Measurements from ENCODE around the gene ZMIZ1.
"Not testable (repeated sequence)": the region's sequence is repeated elsewhere in the genome, so short reads cannot be mapped to it uniquely, and the experiment has no call there.

ZMIZ1 gene

GRCh38 chr10:79027147-79028055 is 41.4 kb upstream of the ZMIZ1 start:
- H3K36me3 Mint-ChIP-seq (ENCODE audit: low read depth): no peaks in the 10 kb centered on the region
- DNase-seq: peak; percentile 55
- peaks cover 40% of the 10 kb centered on the region for H3K4me1 Mint-ChIP-seq (ENCODE audit: low read depth)
- H3K27me3 Mint-ChIP-seq: no peaks in the 10 kb centered on the region
- H3K4me3 Mint-ChIP-seq: no peak overlapping the region
- H3K9me3 Mint-ChIP-seq: no peaks in the 10 kb centered on the region
- H3K27ac Mint-ChIP-seq: peak overlapping the region; percentile 46

GRCh38 chr10:79028056-79028430 is 40.7 kb upstream of the ZMIZ1 start:
- Mint-ChIP-seq H3K4me1 (ENCODE audit: low read depth) (peaks cover 37% of the 10 kb centered on the region), H3K27ac (no peak overlapping the region), H3K27me3 (no peaks in the 10 kb centered on the region), H3K36me3 (ENCODE audit: low read depth) (no peaks in the 10 kb centered on the region), H3K9me3 (no peaks in the 10 kb centered on the region), H3K4me3 (no peak overlapping the region)
- DNase-seq: no peak

GRCh38 chr10:79028451-79029010 is 40.2 kb upstream of the ZMIZ1 start:
- no peak overlapping the region for H3K27ac Mint-ChIP-seq
- no peak overlapping the region for H3K4me3 Mint-ChIP-seq

GRCh38 chr10:79029478-79030390 is 39.0 kb upstream of the ZMIZ1 start:
- Mint-ChIP-seq H3K27ac (no peak overlapping the region), H3K27me3 (no peaks in the 10 kb centered on the region), H3K36me3 (ENCODE audit: low read depth) (no peaks in the 10 kb centered on the region), H3K9me3 (no peaks in the 10 kb centered on the region), H3K4me1 (ENCODE audit: low read depth) (peaks cover 34% of the 10 kb centered on the region), H3K4me3 (no peak overlapping the region)
- no peak for DNase-seq

More at GRCh38 chr10:79028451-79029010, 40.2 kb upstream of the ZMIZ1 start:
- Mint-ChIP-seq H3K27me3 (no peaks in the 10 kb centered on the region), H3K9me3 (no peaks in the 10 kb centered on the region), H3K36me3 (ENCODE audit: low read depth) (no peaks in the 10 kb centered on the region), H3K4me1 (ENCODE audit: low read depth) (peaks cover 37% of the 10 kb centered on the region)
- DNase-seq: no peak

- H3K4me1 Mint-ChIP-seq (ENCODE audit: low read depth): peaks cover 25% of the 10 kb centered on the region
Measured at GRCh38 chr10:79030705-79031104, 38.1 kb upstream of the ZMIZ1 start.

GRCh38 chr10:79031723-79032122 is 37.0 kb upstream of the ZMIZ1 start:
- Mint-ChIP-seq H3K36me3 (ENCODE audit: low read depth) (no peaks in the 10 kb centered on the region), H3K27me3 (no peaks in the 10 kb centered on the region), H3K4me1 (ENCODE audit: low read depth) (peaks cover 17% of the 10 kb centered on the region), H3K27ac (no peak overlapping the region), H3K9me3 (no peaks in the 10 kb centered on the region), H3K4me3 (no peak overlapping the region)
- no peak for DNase-seq

More at GRCh38 chr10:79030705-79031104, 38.1 kb upstream of the ZMIZ1 start:
- Mint-ChIP-seq H3K27me3 (no peaks in the 10 kb centered on the region), H3K27ac (no peak overlapping the region), H3K9me3 (no peaks in the 10 kb centered on the region), H3K4me3 (no peak overlapping the region), H3K36me3 (ENCODE audit: low read depth) (no peaks in the 10 kb centered on the region)
- DNase-seq: no peak

- no peak overlapping the region for H3K27ac Mint-ChIP-seq
- H3K4me3 Mint-ChIP-seq: no peak overlapping the region
- no peak for DNase-seq
- H3K9me3 Mint-ChIP-seq: no peaks in the 10 kb centered on the region
- H3K27me3 Mint-ChIP-seq: no peaks in the 10 kb centered on the region
- no peaks in the 10 kb centered on the region for H3K36me3 Mint-ChIP-seq (ENCODE audit: low read depth)
- H3K4me1 Mint-ChIP-seq (ENCODE audit: low read depth): no peaks in the 10 kb centered on the region
Measured at GRCh38 chr10:79034271-79034876, 34.4 kb upstream of the ZMIZ1 start.

- H3K36me3 Mint-ChIP-seq (ENCODE audit: low read depth); H3K27ac Mint-ChIP-seq; H3K27me3 Mint-ChIP-seq; H3K9me3 Mint-ChIP-seq; H3K4me1 Mint-ChIP-seq (ENCODE audit: low read depth); DNase-seq; H3K4me3 Mint-ChIP-seq: not testable (repeated sequence)
Measured at GRCh38 chr10:79036416-79036815, 32.4 kb upstream of the ZMIZ1 start.

GRCh38 chr10:79038104-79038840 is 30.5 kb upstream of the ZMIZ1 start:
- H3K27me3 Mint-ChIP-seq: no peaks in the 10 kb centered on the region
- no peaks in the 10 kb centered on the region for H3K9me3 Mint-ChIP-seq
- no peak overlapping the region for H3K4me3 Mint-ChIP-seq
- no peaks in the 10 kb centered on the region for H3K36me3 Mint-ChIP-seq (ENCODE audit: low read depth)
- H3K4me1 Mint-ChIP-seq (ENCODE audit: low read depth): peaks cover 10% of the 10 kb centered on the region
- no peak for DNase-seq
- no peak overlapping the region for H3K27ac Mint-ChIP-seq

GRCh38 chr10:79038841-79039201 is 29.9 kb upstream of the ZMIZ1 start:
- Mint-ChIP-seq H3K36me3 (ENCODE audit: low read depth) (no peaks in the 10 kb centered on the region), H3K27ac (no peak overlapping the region), H3K27me3 (no peaks in the 10 kb centered on the region), H3K4me3 (no peak overlapping the region), H3K4me1 (ENCODE audit: low read depth) (peaks cover 13% of the 10 kb centered on the region), H3K9me3 (no peaks in the 10 kb centered on the region)
- no peak for DNase-seq

- H3K27ac Mint-ChIP-seq: no peak overlapping the region
- DNase-seq: no peak
- no peaks in the 10 kb centered on the region for H3K36me3 Mint-ChIP-seq (ENCODE audit: low read depth)
- H3K27me3 Mint-ChIP-seq: no peaks in the 10 kb centered on the region
- no peaks in the 10 kb centered on the region for H3K9me3 Mint-ChIP-seq
- H3K4me1 Mint-ChIP-seq (ENCODE audit: low read depth): peaks cover 21% of the 10 kb centered on the region
- no peak overlapping the region for H3K4me3 Mint-ChIP-seq
Measured at GRCh38 chr10:79042639-79043411, 25.9 kb upstream of the ZMIZ1 start.

- no peaks in the 10 kb centered on the region for H3K9me3 Mint-ChIP-seq
- H3K27me3 Mint-ChIP-seq: no peaks in the 10 kb centered on the region
- peaks cover 31% of the 10 kb centered on the region for H3K4me1 Mint-ChIP-seq (ENCODE audit: low read depth)
- DNase-seq: peak; percentile 11
- no peaks in the 10 kb centered on the region for H3K36me3 Mint-ChIP-seq (ENCODE audit: low read depth)
- no peak overlapping the region for H3K27ac Mint-ChIP-seq
- H3K4me3 Mint-ChIP-seq: no peak overlapping the region
Measured at GRCh38 chr10:79044036-79044632, 24.6 kb upstream of the ZMIZ1 start.

GRCh38 chr10:79044846-79045245 is 23.9 kb upstream of the ZMIZ1 start:
- H3K9me3 Mint-ChIP-seq: no peaks in the 10 kb centered on the region
- peak; percentile 25 for DNase-seq
- peaks cover 36% of the 10 kb centered on the region for H3K4me1 Mint-ChIP-seq (ENCODE audit: low read depth)
- H3K27me3 Mint-ChIP-seq: no peaks in the 10 kb centered on the region
- no peak overlapping the region for H3K4me3 Mint-ChIP-seq
- H3K27ac Mint-ChIP-seq: no peak overlapping the region
- no peaks in the 10 kb centered on the region for H3K36me3 Mint-ChIP-seq (ENCODE audit: low read depth)
